ENCODE results near the gene STK31.

DNA sequence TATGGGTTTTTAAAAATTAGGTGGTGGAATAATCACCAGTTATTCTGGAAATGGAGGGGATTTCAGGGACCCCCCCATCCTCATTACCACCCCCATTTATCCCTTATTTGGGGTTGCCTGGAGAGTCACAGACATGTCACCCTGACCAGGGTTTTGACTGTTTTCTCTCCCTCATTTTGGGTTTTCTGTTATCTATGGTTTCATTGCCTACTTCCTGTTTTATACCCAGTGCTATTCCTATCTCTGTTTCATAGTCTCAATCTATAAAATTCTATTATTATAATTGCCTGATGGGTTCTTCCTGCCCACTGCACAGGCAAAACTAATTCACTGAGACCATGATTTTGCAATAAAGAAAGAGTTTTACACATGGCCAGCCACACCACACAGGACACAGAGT, 45.9 kb upstream of the STK31 start:
- TF ChIP-seq, protein P1, sequence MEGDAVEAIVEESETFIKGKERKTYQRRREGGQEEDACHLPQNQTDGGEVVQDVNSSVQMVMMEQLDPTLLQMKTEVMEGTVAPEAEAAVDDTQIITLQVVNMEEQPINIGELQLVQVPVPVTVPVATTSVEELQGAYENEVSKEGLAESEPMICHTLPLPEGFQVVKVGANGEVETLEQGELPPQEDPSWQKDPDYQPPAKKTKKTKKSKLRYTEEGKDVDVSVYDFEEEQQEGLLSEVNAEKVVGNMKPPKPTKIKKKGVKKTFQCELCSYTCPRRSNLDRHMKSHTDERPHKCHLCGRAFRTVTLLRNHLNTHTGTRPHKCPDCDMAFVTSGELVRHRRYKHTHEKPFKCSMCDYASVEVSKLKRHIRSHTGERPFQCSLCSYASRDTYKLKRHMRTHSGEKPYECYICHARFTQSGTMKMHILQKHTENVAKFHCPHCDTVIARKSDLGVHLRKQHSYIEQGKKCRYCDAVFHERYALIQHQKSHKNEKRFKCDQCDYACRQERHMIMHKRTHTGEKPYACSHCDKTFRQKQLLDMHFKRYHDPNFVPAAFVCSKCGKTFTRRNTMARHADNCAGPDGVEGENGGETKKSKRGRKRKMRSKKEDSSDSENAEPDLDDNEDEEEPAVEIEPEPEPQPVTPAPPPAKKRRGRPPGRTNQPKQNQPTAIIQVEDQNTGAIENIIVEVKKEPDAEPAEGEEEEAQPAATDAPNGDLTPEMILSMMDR (IDR thresholded peaks at IDR 0.05): no peak
- TF ChIP-seq POLR2A (IDR thresholded peaks at IDR 0.05): no peak

Data from lower leg skin (tissue), 3 donors.